NCI-H82 treated with DMSO at 0.1 percent for 48 hours (cell line): Measurements from ENCODE around the gene SCYL1.

Experiments used
- DNase-seq: peaks from one replicate; lab custom pipeline; 2025; ENCODE audit not compliant: unreplicated experiment; lab: John Stamatoyannopoulos, UW

SCYL1 gene

DNA sequence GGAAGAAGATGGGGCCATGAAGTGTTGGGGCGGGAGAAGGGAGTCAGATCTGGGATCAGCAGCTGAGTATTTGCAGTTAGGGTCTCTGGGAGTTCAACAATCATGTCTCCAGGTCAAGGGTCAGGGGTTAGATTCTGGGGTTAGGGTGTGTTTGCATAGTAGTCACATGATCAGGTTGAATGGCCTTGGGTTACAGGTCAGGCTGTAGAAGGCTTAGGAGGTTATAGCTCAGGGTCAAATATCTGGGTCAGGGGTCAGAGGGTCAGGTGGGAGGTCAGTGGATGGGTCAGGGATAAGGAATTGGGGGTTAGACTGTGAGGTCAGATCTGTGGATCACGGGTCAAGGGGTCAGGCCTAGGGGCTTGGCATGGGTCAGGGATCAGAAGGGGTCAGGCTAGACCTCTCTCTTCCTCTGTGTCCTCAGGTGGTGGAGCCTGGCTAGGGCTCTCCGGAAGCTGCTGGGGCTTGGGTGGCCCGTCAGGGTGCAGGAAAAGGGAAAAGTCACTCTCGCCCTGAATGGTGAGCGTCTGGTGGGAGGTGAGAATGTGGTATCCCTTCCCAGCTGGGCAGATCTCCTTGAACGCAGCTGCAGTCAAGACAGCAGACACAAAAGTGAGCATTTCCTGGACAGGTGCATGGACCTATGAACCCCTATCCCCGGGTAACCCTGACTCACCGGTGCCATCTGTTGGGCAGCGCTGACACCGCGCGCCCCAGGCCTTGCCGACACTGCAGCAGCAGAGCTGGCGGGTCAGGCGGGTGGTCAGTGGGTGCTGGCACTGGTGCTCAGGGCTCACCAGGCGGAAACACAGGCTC, 26.9 kb downstream of the SCYL1 start:
- no peak for DNase-seq

- peak; percentile 32 for DNase-seq
Observed at GRCh38 chr11:65552388-65552951, 27.6 kb downstream of the SCYL1 start.

DNA sequence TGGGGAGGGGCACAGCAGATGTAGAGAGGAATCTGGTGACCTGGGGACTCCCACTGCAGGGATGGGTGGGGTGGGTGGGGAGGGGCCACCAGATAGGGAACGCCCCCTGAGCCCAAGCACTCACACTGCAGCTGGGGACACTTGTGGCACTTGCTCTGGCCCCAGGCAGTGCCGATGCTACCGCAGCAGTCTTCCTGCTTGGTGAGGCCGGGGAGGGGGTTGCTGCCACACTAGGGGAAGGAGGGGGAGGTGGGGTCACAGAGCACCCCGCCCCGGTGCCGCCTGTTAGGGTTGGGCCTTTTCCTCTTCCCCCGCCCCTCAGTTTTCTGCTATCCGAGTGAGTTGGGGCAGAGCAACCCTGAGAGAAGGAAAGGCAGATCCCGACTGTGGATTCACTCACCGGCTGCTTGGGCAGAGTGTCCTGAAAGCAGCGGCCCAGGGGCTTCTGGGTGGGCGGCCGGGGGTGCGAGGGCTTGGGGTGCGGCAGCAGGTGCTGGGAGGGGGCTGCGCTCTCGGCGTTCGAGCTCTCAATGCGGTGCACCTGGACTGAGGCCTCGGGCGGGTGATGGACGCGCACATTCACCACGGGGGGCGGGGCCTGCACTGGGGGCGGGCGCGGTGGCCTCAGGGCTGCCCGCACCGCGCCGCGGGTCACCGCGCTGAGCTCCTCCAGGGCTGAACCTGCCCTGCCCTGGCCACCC, 28.6 kb downstream of the SCYL1 start:
- no peak for DNase-seq

GRCh38 chr11:65554057-65554818, 29.4 kb downstream of the SCYL1 start:
- no peak for DNase-seq

GRCh38 chr11:65554842-65555430, 30.1 kb downstream of the SCYL1 start:
- DNase-seq = no peak

DNA sequence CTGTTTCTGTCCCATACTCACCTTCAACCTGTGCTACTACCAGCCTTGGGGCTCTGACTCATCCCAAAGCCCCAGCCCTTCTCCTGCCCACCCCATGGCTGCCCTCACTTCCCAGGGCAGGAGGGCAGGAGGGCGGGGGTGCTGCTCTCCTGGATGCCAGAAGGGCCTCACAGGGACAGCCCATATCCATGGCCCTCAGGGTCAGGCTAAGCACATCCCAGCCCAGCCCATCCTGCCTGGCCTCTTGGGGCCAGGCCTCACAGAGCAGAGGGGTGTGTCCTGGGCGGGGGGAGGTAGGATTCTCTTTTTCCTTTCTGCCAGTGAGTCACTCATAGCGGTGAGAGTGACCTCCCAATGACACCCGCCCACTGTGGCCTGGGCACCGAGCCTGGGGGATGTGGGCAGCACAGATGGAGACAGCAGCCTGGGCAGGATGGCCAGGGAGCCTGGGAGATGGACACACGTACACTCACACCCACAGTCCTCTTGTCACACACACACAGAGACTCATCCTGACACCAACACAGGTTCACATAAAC, 30.9 kb downstream of the SCYL1 start:
- DNase-seq = no peak

DNA sequence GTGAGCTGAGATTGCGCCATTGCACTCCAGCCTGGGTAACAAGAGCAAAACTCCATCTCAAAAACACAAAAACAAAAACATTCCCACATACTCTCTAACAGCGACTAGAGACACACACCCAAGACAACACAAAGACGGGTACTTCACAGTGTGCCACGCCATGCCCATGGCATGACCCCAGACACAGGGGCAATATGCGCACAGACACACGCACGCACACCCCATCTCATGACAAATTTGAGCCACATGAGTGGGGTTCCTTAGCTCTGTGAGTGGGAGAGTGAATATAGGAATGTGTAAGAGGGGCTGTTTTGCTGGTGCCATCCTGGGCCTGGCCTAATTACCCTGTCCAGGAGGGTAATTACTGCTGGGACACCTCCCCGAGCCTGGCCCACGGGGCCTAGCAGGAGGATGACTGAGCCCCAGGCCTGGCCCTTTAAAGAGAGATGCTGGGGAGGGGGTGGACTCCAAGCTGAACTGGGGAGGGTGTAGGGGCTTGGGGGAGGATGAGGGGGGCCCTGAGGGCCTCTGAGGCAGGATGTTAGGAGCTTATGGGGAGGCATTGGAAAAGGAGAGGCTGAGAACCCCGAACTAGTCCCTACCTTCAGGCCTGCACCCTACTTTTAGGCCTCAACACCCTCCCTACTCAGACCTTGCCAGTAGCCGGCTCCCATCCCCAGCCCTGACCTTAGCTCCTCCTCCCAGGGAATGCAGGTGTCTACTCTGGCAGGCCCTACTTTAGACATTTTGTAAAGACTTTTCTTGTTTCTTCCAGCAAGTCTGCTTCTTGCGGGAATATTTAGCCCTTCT, 31.8 kb downstream of the SCYL1 start:
- DNase-seq = no peak

- no peak for DNase-seq
Observed at GRCh38 chr11:65557280-65558001, 32.6 kb downstream of the SCYL1 start.

- no peak for DNase-seq
Observed at GRCh38 chr11:65558002-65558929, 33.4 kb downstream of the SCYL1 start, which contains the start of gene LTBP3. TSS of gene LTBP3 (minus strand) at chr11:65558359. CDS start at chr11:65557959, 400 bp downstream.

GRCh38 chr11:65558930-65559509, 34.1 kb downstream of the SCYL1 start:
- no peak for DNase-seq

DNA sequence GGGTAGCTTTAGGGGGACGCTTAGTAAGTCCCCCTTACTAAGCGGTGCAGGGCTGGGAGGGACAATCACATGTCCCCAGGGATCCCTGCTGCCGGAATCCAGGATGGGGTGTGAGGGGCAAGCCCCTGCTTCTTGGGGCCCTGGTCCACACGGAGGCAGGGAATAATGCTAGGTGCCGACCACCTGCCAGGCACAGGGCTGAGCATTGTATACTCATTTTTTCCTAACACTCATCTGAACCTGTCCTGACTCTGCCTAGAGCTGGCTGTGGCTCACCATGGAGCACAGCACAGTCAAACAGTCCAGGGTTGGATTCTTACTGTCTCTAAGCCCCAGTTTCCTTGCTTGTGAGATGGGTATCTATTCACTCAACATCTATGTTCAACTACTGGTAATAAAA, 34.7 kb downstream of the SCYL1 start:
- no peak for DNase-seq

DNA sequence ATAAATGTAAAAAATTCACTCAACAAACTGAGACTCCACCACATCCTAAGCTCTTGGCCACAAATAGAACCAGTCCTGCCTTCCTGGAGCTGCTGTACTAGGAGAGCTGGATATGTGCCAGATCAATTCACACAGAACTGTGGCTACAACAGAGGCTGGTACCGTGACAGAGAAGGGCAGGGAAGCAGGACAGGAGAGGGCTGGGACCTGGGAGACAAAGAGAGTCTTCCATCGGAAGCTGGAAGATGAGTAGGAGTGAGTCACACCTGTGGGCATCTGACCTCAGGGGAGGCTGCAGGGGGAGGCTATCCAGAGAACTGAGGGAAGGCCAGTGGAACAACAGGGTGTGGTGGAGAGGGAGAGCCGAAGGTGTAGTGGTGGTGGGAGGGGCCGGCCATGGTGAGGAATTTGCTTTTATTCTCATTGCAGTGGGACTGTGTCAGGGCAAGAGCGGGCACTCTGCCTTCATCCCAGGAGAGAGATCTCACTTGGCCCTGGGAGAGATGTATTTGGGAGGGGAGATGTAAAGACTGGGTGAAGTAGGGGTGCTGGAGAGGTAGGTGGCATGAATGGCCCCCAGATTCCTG, 35.2 kb downstream of the SCYL1 start:
- DNase-seq = no peak

DNA sequence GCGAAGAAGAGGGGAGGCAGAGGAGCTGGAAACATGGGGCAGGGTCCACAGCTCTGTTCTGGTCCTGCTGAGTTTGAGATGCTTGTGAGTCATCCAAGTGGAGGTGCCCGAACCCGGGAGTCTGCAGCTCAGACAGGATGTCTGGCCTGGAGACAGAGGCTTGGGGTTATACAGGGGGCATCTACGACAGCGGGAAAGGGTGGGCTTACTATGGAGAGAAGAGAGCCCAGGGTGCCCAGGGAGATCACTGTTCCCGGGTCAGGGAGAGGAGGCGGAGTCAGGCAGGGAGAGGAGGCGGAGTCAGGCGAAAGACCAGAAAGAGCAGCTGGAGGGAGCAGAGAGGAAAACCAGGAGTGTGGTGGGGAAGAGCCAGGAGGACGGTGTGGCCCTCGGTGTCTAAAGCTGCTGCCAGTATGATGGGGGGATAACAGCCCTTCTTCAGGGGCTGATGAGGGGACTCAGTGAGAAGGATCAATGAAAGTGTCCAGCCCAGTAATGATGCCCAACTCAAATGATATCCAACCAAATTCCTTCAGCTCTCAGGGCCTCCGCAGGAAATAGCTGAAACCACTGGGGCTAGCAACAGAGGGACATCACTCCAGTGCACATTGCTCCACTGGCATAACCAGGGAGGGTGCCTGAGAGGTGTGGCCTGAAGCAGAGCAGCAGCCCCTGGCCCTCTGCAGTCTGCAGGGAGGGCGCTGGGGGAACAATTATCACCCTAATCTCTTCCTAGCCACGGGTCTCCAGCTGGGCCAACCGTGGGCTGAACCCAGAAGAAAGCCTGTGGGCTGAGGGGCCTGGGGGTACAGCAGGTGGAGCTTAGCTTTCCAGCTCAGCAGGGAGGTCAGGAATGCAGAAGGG, 35.9 kb downstream of the SCYL1 start:
- peak; percentile 71 for DNase-seq

DNA sequence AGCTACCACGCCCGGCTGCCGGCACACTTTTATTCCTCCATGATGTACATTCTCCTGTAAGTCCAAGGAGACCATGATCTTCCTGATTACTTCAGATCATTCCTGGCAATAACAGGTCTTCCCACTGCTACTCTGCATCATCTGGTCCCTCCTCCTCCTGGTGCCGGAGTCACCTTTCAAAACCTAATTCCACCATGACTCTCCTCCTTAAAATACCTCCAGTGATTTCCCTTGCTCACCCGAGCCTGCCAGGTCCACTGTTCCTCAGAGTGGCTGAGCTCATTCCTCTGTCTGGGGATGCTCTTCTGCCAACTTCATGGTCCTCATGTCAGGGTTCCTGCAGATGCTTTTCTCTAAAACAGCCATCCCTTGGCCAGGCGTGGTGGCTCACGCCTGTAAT, 37.1 kb downstream of the SCYL1 start:
- DNase-seq = no peak

GRCh38 chr11:65562788-65563187, 37.9 kb downstream of the SCYL1 start:
- no peak for DNase-seq

DNA sequence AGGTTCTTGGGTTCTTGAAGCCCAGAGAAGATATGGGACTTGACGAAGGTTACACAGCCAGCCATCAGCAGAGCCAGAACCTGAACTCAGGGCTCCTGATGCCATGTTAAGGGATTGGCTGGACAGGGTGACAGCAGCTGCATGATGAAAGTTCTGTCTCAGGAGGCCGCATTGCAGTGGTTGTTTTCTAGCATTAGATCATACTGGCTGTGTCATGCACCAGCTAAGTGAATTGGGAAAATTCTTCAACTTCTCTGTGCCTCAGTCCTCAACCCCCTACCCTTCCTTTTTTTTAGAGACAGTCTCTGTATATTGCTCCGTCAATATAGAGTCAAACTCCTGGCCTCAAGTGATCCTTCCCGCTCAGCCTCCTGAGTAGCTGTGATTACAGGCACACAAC, 38.7 kb downstream of the SCYL1 start:
- DNase-seq = no peak
